ENCODE measurements around the gene GSS. TPM values are rescaled to one million over a fixed set of nuclear protein-coding genes. Genes with fewer than 3 reads are reported as not detected.
"Not testable (repeated sequence)": the region's sequence is repeated elsewhere in the genome, so short reads cannot be mapped to it uniquely, and the experiment has no call there.

GSS gene
- polyA plus RNA-seq, 2 donors = 40.9 to 48.3 TPM

DNA sequence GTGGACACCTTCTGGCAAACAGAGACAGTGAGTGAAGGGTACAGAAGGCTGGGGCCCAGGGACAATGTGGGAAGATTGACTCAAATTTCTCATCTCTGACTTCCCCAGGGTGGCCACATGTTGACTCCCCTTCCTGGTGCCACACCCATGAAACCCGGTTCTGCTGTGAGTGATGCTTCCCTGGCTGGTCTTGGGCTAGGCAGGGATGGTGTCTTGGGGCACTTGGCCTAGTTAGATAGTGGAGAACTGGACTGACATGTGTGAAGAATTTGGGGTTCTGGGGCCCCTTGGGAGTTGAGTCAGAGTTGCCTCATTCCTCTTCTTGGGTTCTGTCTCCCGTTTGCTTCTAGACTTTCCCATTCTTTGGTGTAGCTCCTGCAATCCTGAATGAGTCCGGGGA is 34.2 kb downstream of the GSS start:
- 67 to 78% methylated on average over 3 of the region's 3 CpGs for WGBS, 2 donors

DNA sequence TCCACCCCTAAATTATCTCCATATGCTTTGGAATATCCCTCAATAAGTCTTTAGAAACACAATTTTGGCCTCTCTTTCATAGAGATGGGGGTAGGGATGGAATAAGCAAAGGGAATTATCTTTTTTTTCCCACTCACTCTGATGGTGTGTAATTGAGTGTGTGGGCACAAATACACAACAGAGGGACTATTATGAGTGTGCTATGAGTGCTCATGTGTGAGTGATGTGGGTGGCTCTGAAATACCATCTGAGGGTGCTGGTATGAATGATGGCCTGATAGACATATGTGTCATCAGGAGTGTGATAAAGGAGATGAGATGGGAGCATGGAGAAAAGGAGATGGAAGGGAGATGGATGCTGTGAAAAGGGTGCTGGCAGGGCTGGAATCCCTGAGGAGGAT is 35.6 kb downstream of the GSS start:
- Histone ChIP-seq H3K36me3 (ENCODE audit: control insufficient read depth in 2 of 2, insufficient read depth in 2 of 2, low read length in 1 of 2) (peaks cover 0 to 26% of the 10 kb centered on the region in 2 donors), H3K4me1 (ENCODE audit: control insufficient read depth in 2 of 2, insufficient read depth in 2 of 2, low read length in 1 of 2) (no peaks in the 10 kb centered on the region), H3K4me3 (ENCODE audit: low read depth in 1 of 2, low read length in 2 of 2) (no peak overlapping the region), H3K9me3 (ENCODE audit: control insufficient read depth in 2 of 2, insufficient read depth in 1 of 2, low read depth in 1 of 2, low read length in 1 of 2) (no peaks in the 10 kb centered on the region), H3K27me3 (ENCODE audit: control insufficient read depth in 1 of 2, insufficient read depth in 2 of 2, low read length in 2 of 2) (no peaks in the 10 kb centered on the region), H3K27ac (ENCODE audit: low read depth in 2 of 2, low read length in 1 of 2) (no peak overlapping the region)

More for the DNA sequence above, 34.2 kb downstream of the GSS start:
- no peak overlapping the region for H3K4me3 ChIP-seq (ENCODE audit: low read depth in 1 of 2, low read length in 2 of 2)
- H3K36me3 ChIP-seq (ENCODE audit: control insufficient read depth in 2 of 2, insufficient read depth in 2 of 2, low read length in 1 of 2) = peaks cover 6 to 36% of the 10 kb centered on the region in 2 donors
- no peaks in the 10 kb centered on the region for H3K9me3 ChIP-seq (ENCODE audit: control insufficient read depth in 2 of 2, insufficient read depth in 1 of 2, low read depth in 1 of 2, low read length in 1 of 2)
- H3K27ac ChIP-seq (ENCODE audit: low read depth in 2 of 2, low read length in 1 of 2) = no peak overlapping the region
- H3K4me1 ChIP-seq (ENCODE audit: control insufficient read depth in 2 of 2, insufficient read depth in 2 of 2, low read length in 1 of 2) = no peaks in the 10 kb centered on the region
- no peaks in the 10 kb centered on the region for H3K27me3 ChIP-seq (ENCODE audit: control insufficient read depth in 1 of 2, insufficient read depth in 2 of 2, low read length in 2 of 2)

DNA sequence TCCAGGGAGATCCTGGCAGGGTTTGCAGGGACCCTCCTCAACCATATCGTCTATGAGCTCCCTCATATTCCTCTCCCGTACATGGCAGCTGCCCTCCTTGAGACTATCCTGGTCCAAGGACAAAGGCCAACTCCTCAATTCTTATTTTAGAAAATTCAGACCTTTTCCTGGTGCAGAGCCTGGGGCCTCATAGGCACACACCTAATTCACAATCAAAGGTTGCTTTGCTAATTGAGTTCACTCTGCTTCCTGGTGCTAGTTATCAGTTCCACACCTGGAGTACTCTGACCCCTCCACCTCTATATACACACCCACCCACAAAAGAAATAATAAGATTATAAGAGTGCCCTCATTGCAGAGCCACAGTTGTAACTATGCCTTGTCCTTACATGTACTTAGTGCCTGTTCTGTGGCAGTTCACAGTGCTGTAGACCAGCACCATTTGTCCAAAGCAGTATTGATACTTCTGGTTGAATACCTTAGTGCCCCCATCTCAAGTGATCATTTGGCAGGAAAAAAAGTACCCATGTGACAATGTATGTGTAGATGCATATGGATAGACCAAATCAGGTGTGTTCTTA is 38.7 kb downstream of the GSS start:
- H3K9me3 ChIP-seq (ENCODE audit: control insufficient read depth in 2 of 2, insufficient read depth in 1 of 2, low read depth in 1 of 2, low read length in 1 of 2) = no peaks in the 10 kb centered on the region
- peaks cover 2 to 24% of the 10 kb centered on the region in 2 donors for H3K36me3 ChIP-seq (ENCODE audit: control insufficient read depth in 2 of 2, insufficient read depth in 2 of 2, low read length in 1 of 2)
- 77 to 82% methylated on average over 2 of the region's 2 CpGs for WGBS, 2 donors
- no peaks in the 10 kb centered on the region for H3K4me1 ChIP-seq (ENCODE audit: control insufficient read depth in 2 of 2, insufficient read depth in 2 of 2, low read length in 1 of 2)
- H3K4me3 ChIP-seq (ENCODE audit: low read depth in 1 of 2, low read length in 2 of 2) = no peak overlapping the region
- no peak overlapping the region for H3K27ac ChIP-seq (ENCODE audit: low read depth in 2 of 2, low read length in 1 of 2)
- no peaks in the 10 kb centered on the region for H3K27me3 ChIP-seq (ENCODE audit: control insufficient read depth in 1 of 2, insufficient read depth in 2 of 2, low read length in 2 of 2)

DNA sequence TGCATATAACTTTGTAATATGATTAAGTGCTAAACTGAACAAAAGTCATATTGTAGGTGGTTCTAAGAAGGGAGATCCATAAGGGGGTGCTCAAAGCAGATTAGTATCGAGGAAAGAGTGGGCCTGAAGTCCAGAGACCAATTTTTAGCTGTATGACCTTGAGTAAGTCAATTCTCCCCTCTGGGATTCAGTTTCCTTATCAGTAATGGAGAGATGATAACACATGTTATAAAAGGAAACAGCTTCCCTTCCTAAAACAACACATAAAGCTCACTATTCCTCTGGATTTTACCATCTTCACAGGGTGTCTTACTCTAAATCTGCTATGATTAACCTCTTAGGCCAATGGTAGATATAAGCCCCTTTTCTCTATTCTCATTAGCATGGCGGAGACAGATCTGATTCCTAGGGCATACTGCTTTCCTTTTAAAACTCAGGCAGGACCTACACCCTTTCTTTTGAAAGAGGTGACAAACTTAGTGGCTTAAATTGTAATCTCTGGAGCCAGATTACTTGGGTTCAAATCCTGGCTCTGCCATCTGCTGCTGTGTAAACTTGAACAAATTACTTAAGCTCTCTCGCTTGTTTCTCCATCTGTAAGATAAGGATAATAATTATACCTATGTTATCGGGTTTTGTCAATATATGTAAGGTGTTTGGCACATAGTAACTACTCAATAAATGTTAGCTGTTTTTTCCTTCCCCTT is 39.7 kb downstream of the GSS start:
- no peak overlapping the region for H3K4me3 ChIP-seq (ENCODE audit: low read depth in 1 of 2, low read length in 2 of 2)
- no peaks in the 10 kb centered on the region for H3K4me1 ChIP-seq (ENCODE audit: control insufficient read depth in 2 of 2, insufficient read depth in 2 of 2, low read length in 1 of 2)
- no peaks in the 10 kb centered on the region for H3K9me3 ChIP-seq (ENCODE audit: control insufficient read depth in 2 of 2, insufficient read depth in 1 of 2, low read depth in 1 of 2, low read length in 1 of 2)
- H3K27me3 ChIP-seq (ENCODE audit: control insufficient read depth in 1 of 2, insufficient read depth in 2 of 2, low read length in 2 of 2) = no peaks in the 10 kb centered on the region
- H3K27ac ChIP-seq (ENCODE audit: low read depth in 2 of 2, low read length in 1 of 2) = no peak overlapping the region
- 71 to 93% methylated on average over 4 of the region's 4 CpGs for WGBS, 2 donors
- H3K36me3 ChIP-seq (ENCODE audit: control insufficient read depth in 2 of 2, insufficient read depth in 2 of 2, low read length in 1 of 2) = peaks cover 2 to 18% of the 10 kb centered on the region in 2 donors

DNA sequence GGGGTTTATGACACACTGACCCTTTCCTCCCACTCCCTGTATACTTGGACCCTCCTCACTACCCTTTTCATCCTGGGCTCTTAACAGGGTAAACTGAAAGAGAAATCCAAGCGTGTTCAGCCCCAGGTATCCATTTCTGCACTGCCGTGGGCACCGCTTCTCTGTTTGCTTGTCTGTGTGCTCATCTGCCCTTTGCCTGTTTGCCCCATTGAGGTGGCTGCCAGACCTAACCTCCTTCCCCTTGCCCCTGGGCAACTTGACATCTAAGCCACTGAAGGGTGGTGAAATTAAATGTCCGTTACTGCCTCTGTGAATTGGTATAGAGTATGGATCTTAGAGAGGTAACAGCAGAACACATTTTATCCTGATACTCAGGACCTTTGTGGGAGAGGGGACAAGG is 40.5 kb downstream of the GSS start:
- H3K4me1 ChIP-seq (ENCODE audit: control insufficient read depth in 2 of 2, insufficient read depth in 2 of 2, low read length in 1 of 2) = no peaks in the 10 kb centered on the region
- peaks cover 2 to 11% of the 10 kb centered on the region in 2 donors for H3K36me3 ChIP-seq (ENCODE audit: control insufficient read depth in 2 of 2, insufficient read depth in 2 of 2, low read length in 1 of 2)
- no peaks in the 10 kb centered on the region for H3K27me3 ChIP-seq (ENCODE audit: control insufficient read depth in 1 of 2, insufficient read depth in 2 of 2, low read length in 2 of 2)
- no peak overlapping the region for H3K27ac ChIP-seq (ENCODE audit: low read depth in 2 of 2, low read length in 1 of 2)
- H3K4me3 ChIP-seq (ENCODE audit: low read depth in 1 of 2, low read length in 2 of 2) = no peak overlapping the region
- H3K9me3 ChIP-seq (ENCODE audit: control insufficient read depth in 2 of 2, insufficient read depth in 1 of 2, low read depth in 1 of 2, low read length in 1 of 2) = no peaks in the 10 kb centered on the region
- 85 to 94% methylated on average over 4 of the region's 4 CpGs for WGBS, 2 donors

DNA sequence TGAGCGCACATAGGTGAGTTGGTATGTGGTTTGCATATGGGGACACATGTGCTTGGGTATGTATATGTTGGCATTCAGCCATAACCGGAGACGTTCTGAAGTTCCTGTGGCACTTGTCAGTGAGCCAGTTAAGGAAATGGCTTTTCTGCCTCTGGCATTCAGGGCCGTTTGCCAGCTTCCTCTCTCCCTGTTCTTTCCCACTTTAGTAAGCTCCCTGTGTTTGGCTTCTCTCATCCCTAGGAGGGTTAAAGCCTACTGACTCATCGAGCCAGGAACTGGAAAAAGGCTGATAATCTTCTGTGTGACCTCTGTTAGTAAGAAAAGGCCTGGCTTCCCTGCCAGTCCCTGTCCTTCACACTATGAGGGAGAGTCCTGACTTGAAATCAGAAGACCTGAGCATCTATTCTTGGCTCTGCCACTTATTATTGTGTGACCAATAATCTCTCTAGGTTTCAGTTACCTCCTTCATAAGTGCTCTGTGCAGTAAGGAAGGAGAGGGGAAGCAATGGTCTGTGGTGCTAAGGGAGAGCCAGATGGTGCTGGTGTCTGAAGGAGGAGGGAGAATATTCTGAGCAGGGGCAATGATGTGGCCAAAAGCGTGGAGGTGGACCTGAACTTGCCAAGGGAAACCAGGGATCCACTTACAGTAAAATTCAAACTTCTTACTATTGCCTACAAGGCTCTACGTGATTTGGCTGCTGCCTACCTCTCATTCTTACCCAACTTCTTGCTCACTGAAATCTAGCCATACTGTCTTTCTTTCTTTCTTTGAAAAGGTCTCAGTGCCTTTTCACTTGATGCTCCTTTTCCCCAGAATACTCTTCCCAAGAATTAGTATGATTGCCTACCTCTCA is 47.8 kb downstream of the GSS start:
- Histone ChIP-seq H3K27me3 (ENCODE audit: control insufficient read depth in 1 of 2, insufficient read depth in 2 of 2, low read length in 2 of 2) (no peaks in the 10 kb centered on the region), H3K27ac (ENCODE audit: low read depth in 2 of 2, low read length in 1 of 2) (peak overlapping the region; percentile 38 to 84), H3K9me3 (ENCODE audit: control insufficient read depth in 2 of 2, insufficient read depth in 1 of 2, low read depth in 1 of 2, low read length in 1 of 2) (no peaks in the 10 kb centered on the region), H3K36me3 (ENCODE audit: control insufficient read depth in 2 of 2, insufficient read depth in 2 of 2, low read length in 1 of 2) (no peaks in the 10 kb centered on the region), H3K4me3 (ENCODE audit: low read depth in 1 of 2, low read length in 2 of 2) (no peak overlapping the region), H3K4me1 (ENCODE audit: control insufficient read depth in 2 of 2, insufficient read depth in 2 of 2, low read length in 1 of 2) (peaks cover 0 to 3% of the 10 kb centered on the region in 2 donors)
- WGBS, 2 donors = 28 to 32% methylated on average over 7 of the region's 7 CpGs

DNA sequence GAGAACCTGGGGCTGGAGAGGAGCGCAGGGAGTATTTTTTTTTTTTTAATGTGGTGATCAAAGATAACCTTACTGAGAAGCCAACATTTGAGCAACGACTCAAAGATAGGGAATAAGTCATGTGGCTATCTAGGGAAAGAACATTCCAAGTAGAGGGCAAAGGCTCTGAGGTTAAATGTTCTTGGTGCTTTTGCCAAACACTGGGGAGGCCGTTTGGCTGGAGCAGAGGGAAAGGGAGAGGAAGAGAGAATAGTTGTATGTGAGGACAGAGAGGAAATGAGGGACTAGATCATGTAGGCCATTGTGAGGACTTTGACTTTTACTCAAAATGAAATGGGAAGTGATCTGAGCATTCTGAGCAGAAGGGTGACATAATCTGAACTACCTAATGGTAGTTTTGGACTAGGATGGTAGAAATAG is 51.4 kb downstream of the GSS start:
- peaks cover 0 to 3% of the 10 kb centered on the region in 2 donors for H3K4me1 ChIP-seq (ENCODE audit: control insufficient read depth in 2 of 2, insufficient read depth in 2 of 2, low read length in 1 of 2)
- H3K27ac ChIP-seq (ENCODE audit: low read depth in 2 of 2, low read length in 1 of 2) = no peak overlapping the region
- peaks cover 0 to 3% of the 10 kb centered on the region in 2 donors for H3K36me3 ChIP-seq (ENCODE audit: control insufficient read depth in 2 of 2, insufficient read depth in 2 of 2, low read length in 1 of 2)
- H3K4me3 ChIP-seq (ENCODE audit: low read depth in 1 of 2, low read length in 2 of 2) = no peak overlapping the region
- 55 to 61% methylated on average over 3 of the region's 3 CpGs for WGBS, 2 donors
- no peaks in the 10 kb centered on the region for H3K27me3 ChIP-seq (ENCODE audit: control insufficient read depth in 1 of 2, insufficient read depth in 2 of 2, low read length in 2 of 2)
- H3K9me3 ChIP-seq (ENCODE audit: control insufficient read depth in 2 of 2, insufficient read depth in 1 of 2, low read depth in 1 of 2, low read length in 1 of 2) = no peaks in the 10 kb centered on the region

DNA sequence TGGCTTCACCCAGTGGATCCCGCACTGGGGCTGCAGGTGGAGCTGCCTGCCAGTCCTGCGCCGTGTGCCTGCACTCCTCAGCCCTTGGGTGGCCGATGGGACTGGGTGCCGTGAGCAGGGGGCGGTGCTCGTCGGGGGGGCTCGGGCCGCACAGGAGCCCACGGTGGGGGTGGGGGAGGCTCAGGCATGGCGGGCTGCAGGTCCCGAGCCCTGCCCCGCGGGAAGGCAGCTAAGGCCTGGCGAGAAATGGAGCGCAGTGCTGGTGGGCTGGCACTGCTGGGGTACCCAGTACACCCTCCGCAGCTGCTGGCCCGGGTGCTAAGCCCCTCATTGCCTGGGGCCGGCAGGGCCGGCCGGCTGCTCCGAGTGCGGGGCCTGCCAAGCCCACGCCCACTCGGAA is 56.9 kb downstream of the GSS start:
- not testable (repeated sequence) for H3K4me3 ChIP-seq (ENCODE audit: low read depth in 1 of 2, low read length in 2 of 2); H3K4me1 ChIP-seq (ENCODE audit: control insufficient read depth in 2 of 2, insufficient read depth in 2 of 2, low read length in 1 of 2); H3K9me3 ChIP-seq (ENCODE audit: control insufficient read depth in 2 of 2, insufficient read depth in 1 of 2, low read depth in 1 of 2, low read length in 1 of 2); H3K27me3 ChIP-seq (ENCODE audit: control insufficient read depth in 1 of 2, insufficient read depth in 2 of 2, low read length in 2 of 2); H3K36me3 ChIP-seq (ENCODE audit: control insufficient read depth in 2 of 2, insufficient read depth in 2 of 2, low read length in 1 of 2); H3K27ac ChIP-seq (ENCODE audit: low read depth in 2 of 2, low read length in 1 of 2)
- WGBS, 2 donors = 90 to 94% methylated on average over 13 to 26 of the region's 26 CpGs

DNA sequence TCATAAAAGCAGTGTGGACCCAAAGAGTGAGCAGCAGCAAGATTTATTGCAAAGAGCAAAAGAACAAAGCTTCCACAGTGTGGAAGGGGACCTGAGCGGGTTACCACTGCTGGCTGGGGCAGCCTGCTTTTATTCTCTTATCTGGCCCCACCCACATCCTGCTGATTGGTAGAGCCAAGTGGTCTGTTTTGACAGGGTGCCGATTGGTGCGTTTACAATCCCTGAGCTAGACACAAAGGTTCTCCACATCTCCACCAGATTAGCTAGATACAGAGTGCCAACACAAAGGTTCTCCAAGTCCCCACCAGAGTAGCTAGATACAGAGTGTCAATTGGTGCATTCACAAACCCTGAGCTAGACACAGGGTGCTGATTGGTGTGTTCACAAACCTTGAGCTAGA is 57.5 kb downstream of the GSS start:
- H3K4me1 ChIP-seq (ENCODE audit: control insufficient read depth in 2 of 2, insufficient read depth in 2 of 2, low read length in 1 of 2); H3K4me3 ChIP-seq (ENCODE audit: low read depth in 1 of 2, low read length in 2 of 2); H3K36me3 ChIP-seq (ENCODE audit: control insufficient read depth in 2 of 2, insufficient read depth in 2 of 2, low read length in 1 of 2); H3K27ac ChIP-seq (ENCODE audit: low read depth in 2 of 2, low read length in 1 of 2); H3K27me3 ChIP-seq (ENCODE audit: control insufficient read depth in 1 of 2, insufficient read depth in 2 of 2, low read length in 2 of 2); H3K9me3 ChIP-seq (ENCODE audit: control insufficient read depth in 2 of 2, insufficient read depth in 1 of 2, low read depth in 1 of 2, low read length in 1 of 2): not testable (repeated sequence)
- 89 to 100% methylated on average over 1 to 3 of the region's 3 CpGs for WGBS, 2 donors

Measured in esophagus (tissue), 2 donors.